Testis (tissue), 2 donors: ENCODE data around the gene IRF5.

ENCODE experiments used
- CTCF ChIP-seq, 3 experiments: fragments of 450-650 bp in 2 of 3; fragments of 200-600 bp in 1 of 3; sonication (generic) in 1 of 3; IDR thresholded peaks; one replicate each; pipeline ENCODE4 v1.5.1; 2016 to 2019; ENCODE audit warnings: antibody characterized with exemption in 3 of 3, mild to moderate bottlenecking in 2 of 3, moderate library complexity in 1 of 3
- POLR2A ChIP-seq: fragments of 450-650 bp; IDR thresholded peaks from one replicate; pipeline ENCODE4 v1.6.1; 2017; ENCODE audit warnings: antibody characterized with exemption, mild to moderate bottlenecking, moderate library complexity

- no peak for TF ChIP-seq CTCF (IDR thresholded peaks at IDR 0.05)
- TF ChIP-seq POLR2A, result no peak
Observed at GRCh38 chr7:128954830-128955802, 17.4 kb downstream of the IRF5 start.
